Measurements from ENCODE around the gene CYTH2. TPM values are rescaled to one million over a fixed set of nuclear protein-coding genes. Genes with fewer than 3 reads are reported as not detected.

The CYTH2 gene
- total and polyA plus RNA-seq, 9 of the 15 experiments (the other 6 are each of a cell fraction or from before 2014, with no cell fraction given): 1.8 to 45.2 (median 23.8) TPM

DNA sequence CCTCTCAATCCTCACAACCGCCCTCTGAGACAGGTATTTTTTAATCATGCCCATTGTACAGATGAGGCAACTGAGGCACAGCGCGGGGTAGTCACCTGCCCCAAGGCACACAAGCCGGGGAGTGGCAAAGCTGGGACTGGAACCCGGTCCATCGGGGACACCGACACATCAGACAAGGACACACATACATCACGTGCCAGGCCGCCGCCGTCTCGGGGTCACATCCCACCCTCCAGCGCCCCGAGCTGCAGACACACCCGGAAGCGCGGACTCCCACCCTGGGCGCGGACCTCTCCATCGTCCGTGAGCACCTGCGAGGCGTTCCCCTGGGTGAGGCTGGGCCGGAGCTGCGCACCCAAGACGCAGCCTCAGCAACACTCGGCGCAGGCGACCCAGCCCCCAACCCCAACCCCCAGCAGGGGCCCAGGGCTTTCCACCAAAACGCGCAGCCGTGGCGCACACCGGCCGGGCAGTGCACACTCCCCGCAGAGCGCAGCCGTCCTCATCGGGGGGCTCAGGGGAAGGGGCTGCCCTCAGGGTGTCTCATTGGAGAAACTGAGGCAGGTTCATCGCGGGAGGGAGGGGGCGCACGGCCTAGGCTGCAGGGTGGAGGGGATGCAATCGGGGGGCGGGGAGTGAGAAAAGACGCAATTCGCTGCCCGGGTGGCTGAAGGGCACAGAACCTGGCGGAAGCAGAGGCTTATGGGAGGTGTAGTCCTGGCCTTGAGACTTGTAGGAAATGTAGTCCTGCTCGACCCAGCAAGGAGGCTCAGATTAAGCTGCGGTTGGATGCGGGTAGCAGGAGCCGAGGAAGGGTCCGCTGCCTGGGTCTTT lies 44.3 kb downstream of the CYTH2 start (continued):
- TF ChIP-seq, protein P1, sequence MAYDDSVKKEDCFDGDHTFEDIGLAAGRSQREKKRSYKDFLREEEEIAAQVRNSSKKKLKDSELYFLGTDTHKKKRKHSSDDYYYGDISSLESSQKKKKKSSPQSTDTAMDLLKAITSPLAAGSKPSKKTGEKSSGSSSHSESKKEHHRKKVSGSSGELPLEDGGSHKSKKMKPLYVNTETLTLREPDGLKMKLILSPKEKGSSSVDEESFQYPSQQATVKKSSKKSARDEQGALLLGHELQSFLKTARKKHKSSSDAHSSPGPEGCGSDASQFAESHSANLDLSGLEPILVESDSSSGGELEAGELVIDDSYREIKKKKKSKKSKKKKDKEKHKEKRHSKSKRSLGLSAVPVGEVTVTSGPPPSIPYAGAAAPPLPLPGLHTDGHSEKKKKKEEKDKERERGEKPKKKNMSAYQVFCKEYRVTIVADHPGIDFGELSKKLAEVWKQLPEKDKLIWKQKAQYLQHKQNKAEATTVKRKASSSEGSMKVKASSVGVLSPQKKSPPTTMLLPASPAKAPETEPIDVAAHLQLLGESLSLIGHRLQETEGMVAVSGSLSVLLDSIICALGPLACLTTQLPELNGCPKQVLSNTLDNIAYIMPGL (CRISPR knock-in tag; IDR thresholded peaks at IDR 0.05): no peak
- no peak for TF ChIP-seq ZNF76 (CRISPR knock-in tag; IDR thresholded peaks at IDR 0.05; ENCODE audit: borderline replicate concordance)
- no peak for TF ChIP-seq EP300 (IDR thresholded peaks at IDR 0.05; ENCODE audit: low read length)
- TF ChIP-seq ELF1 (tag; IDR thresholded peaks at IDR 0.05): peak; percentile 80
- TF ChIP-seq ESRRB (CRISPR knock-in tag; IDR thresholded peaks at IDR 0.05; ENCODE audit: borderline replicate concordance): no peak
- no peak for TF ChIP-seq CBX2 (IDR thresholded peaks at IDR 0.05; ENCODE audit: insufficient read depth, low read length, poor library complexity, severe bottlenecking)
- 0 out of 2 replicates have a peak, but pooled peaks have one; percentile 38 for TF ChIP-seq CXXC5 (CRISPR knock-in tag; IDR thresholded peaks at IDR 0.05)
- TF ChIP-seq HDAC6 (IDR thresholded peaks at IDR 0.05; ENCODE audit: low read depth, low read length): 0 out of 2 replicates have a peak, but pooled peaks have one; percentile 22
- TF ChIP-seq HEY1 (CRISPR knock-in tag; IDR thresholded peaks at IDR 0.05; ENCODE audit: borderline replicate concordance): no peak
- TF ChIP-seq, protein P2, sequence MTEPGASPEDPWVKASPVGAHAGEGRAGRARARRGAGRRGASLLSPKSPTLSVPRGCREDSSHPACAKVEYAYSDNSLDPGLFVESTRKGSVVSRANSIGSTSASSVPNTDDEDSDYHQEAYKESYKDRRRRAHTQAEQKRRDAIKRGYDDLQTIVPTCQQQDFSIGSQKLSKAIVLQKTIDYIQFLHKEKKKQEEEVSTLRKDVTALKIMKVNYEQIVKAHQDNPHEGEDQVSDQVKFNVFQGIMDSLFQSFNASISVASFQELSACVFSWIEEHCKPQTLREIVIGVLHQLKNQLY (CRISPR knock-in tag; conservative IDR thresholded peaks at IDR 0.05): no peak
- TF ChIP-seq ZNF146 (CRISPR knock-in tag; IDR thresholded peaks at IDR 0.05; ENCODE audit: unreplicated experiment): no peak
- TF ChIP-seq PCBP1 (IDR thresholded peaks at IDR 0.05; ENCODE audit: low read depth, low read length, poor library complexity, severe bottlenecking): peak; percentile 66
- TF ChIP-seq HIVEP1 (CRISPR knock-in tag; IDR thresholded peaks at IDR 0.05): no peak
- no peak for TF ChIP-seq CEBPG (CRISPR knock-in tag; IDR thresholded peaks at IDR 0.05)
- TF ChIP-seq CEBPG (tag; conservative IDR thresholded peaks at IDR 0.05 in 1 of 2, IDR thresholded peaks at IDR 0.05 in 1 of 2): no peak
- TF ChIP-seq SMAD3 (CRISPR knock-in tag; conservative IDR thresholded peaks at IDR 0.05): no peak
- TF ChIP-seq, protein P3, sequence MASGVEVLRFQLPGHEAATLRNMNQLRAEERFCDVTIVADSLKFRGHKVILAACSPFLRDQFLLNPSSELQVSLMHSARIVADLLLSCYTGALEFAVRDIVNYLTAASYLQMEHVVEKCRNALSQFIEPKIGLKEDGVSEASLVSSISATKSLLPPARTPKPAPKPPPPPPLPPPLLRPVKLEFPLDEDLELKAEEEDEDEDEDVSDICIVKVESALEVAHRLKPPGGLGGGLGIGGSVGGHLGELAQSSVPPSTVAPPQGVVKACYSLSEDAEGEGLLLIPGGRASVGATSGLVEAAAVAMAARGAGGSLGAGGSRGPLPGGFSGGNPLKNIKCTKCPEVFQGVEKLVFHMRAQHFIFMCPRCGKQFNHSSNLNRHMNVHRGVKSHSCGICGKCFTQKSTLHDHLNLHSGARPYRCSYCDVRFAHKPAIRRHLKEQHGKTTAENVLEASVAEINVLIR (CRISPR knock-in tag; IDR thresholded peaks at IDR 0.05): no peak
- TF ChIP-seq ADNP (tag; IDR thresholded peaks at IDR 0.05): peak; percentile 91
- no peak for TF ChIP-seq SIRT6 (IDR thresholded peaks at IDR 0.05; ENCODE audit: low read depth, low read length)
- TF ChIP-seq, protein P4, sequence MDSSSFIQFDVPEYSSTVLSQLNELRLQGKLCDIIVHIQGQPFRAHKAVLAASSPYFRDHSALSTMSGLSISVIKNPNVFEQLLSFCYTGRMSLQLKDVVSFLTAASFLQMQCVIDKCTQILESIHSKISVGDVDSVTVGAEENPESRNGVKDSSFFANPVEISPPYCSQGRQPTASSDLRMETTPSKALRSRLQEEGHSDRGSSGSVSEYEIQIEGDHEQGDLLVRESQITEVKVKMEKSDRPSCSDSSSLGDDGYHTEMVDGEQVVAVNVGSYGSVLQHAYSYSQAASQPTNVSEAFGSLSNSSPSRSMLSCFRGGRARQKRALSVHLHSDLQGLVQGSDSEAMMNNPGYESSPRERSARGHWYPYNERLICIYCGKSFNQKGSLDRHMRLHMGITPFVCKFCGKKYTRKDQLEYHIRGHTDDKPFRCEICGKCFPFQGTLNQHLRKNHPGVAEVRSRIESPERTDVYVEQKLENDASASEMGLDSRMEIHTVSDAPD (CRISPR knock-in tag; IDR thresholded peaks at IDR 0.05): no peak
- no peak for TF ChIP-seq ZSCAN32 (CRISPR knock-in tag; IDR thresholded peaks at IDR 0.05)
- TF ChIP-seq CTBP1 (IDR thresholded peaks at IDR 0.05; ENCODE audit: borderline replicate concordance): peak; percentile 19; the same call in 1 of the 2 replicates

Measured in K562 (cell line).